Measurements from ENCODE around the gene CROT.

- no peak for TF ChIP-seq CTCF (IDR thresholded peaks at IDR 0.05; ENCODE audit: low read depth, low read length)
- TF ChIP-seq EZH2phosphoT487 (IDR thresholded peaks at IDR 0.05; ENCODE audit: low read depth): no peak
These were observed at the start of gene CROT for GRCh38 chr7:87345166-87345927.

Data from OCI-LY3 (cell line).